Motor neuron (in vitro differentiated cells): Measurements from ENCODE around the gene LRMDA. TPM values are rescaled to one million over a fixed set of nuclear protein-coding genes. Genes with fewer than 3 reads are reported as not detected.

Experiments used
- ATAC-seq, 8 experiments: fragments of 200-7000 bp; cut with Tn5 transposase; replicated peaks in 6 of 8; 2 replicates each; pipeline ENCODE4 v1.8.0; 2021; ENCODE audit warnings: mild to moderate bottlenecking in 8 of 8, moderate library complexity in 8 of 8
- H3K27ac ChIP-seq, 2 donors: fragments of 250-450 bp; sonication (Bioruptor Pico); 2 replicates each; pipeline ENCODE4 v1.9.0; 2021; ENCODE audit warnings: antibody characterized with exemption in 2 of 2, mild to moderate bottlenecking in 2 of 2, moderate library complexity in 1 of 2
- H3K4me1 ChIP-seq, 2 donors: fragments of 250-450 bp; sonication (Bioruptor Pico); replicated peaks in 1 of 2; 2 replicates each; pipeline ENCODE4 v1.6.1; 2021; ENCODE audit warnings: antibody characterized with exemption in 2 of 2, mild to moderate bottlenecking in 2 of 2, moderate library complexity in 1 of 2
- H3K4me3 ChIP-seq, 5 donors: fragments of 250-450 bp; sonication (Bioruptor Pico); 2 replicates each; pipeline ENCODE4 v1.9.0; 2021; ENCODE audit warnings: antibody characterized with exemption in 5 of 5, mild to moderate bottlenecking in 5 of 5, moderate library complexity in 4 of 5
- WGBS, 10 experiments: fragments of 450-650 bp; shearing (Covaris generic); methylation state at CpG; one replicate each; pipeline ENCODE4 v1.0.0; 2022; 5-methylcytosine and 5-hydroxymethylcytosine counted together
- in situ Hi-C, 9 experiments: fragments of 400-800 bp; cut with MboI; loops; one replicate each; pipeline ENCODE4 v1.15.0; 2021; ENCODE audit warnings: low sequenced_read_pairs in 9 of 9, low pct_unique_long_range_greater_than_20kb in 2 of 9; ENCODE audit not compliant: unreplicated experiment in 9 of 9
- total RNA-seq, 8 experiments: library from RNA; unstranded; fragments of 300-600 nt; gene quantifications; 2 replicates each; pipeline versions ENCODE4 v1.2.3 to v1.2.4, GENCODE V29; 2022

Gene LRMDA
- total RNA-seq, 8 experiments from 2014 or later: 0.85 to 5.4 (median 2.2) TPM; not detected in 1

- 0 to 67% (median 10%) methylated on average over 2 to 7 of the region's 8 CpGs; no CpG with 5 or more reads in 3 of the 10 experiments for WGBS, 10 experiments
- peak; percentile 93 to 99 (median 98) for ATAC-seq
- H3K4me3 ChIP-seq: no peak overlapping the region
- in situ Hi-C loops: loop anchor here in 4 of 9 experiments (10.0 to 25.0 kb wide), 7 partner anchors 216 to 916 kb away; partner anchors contain the start of gene ZNF503 (in 1 of the 4)
- H3K27ac ChIP-seq: no peak overlapping the region
- peaks cover 23 to 33% of the 10 kb centered on the region in 2 donors for H3K4me1 ChIP-seq
These were observed 872.4 kb downstream of the LRMDA start for GRCh38 chr10:76303682-76304316.

GRCh38 chr10:76305930-76306615 lies 874.6 kb downstream of the LRMDA start:
- Histone ChIP-seq H3K4me1 (peaks cover 32 to 52% of the 10 kb centered on the region in 2 donors), H3K4me3 (no peak overlapping the region), H3K27ac (no peak overlapping the region)
- in situ Hi-C loops: loop anchor here in 4 of 9 experiments (10.0 to 25.0 kb wide), 7 partner anchors 219 to 919 kb away; partner anchors contain the start of gene ZNF503 (in 1 of the 4)
- WGBS, 10 experiments: 56 to 67% (median 60%) methylated on average over 1 of the region's 1 CpG; no CpG with 5 or more reads in 7 of the 10 experiments
- ATAC-seq: no peak

GRCh38 chr10:76306856-76307255 lies 875.4 kb downstream of the LRMDA start:
- ATAC-seq: no peak
- H3K27ac ChIP-seq: no peak overlapping the region
- H3K4me1 ChIP-seq: peaks cover 29 to 46% of the 10 kb centered on the region in 2 donors
- no peak overlapping the region for H3K4me3 ChIP-seq
- in situ Hi-C loops: loop anchor here in 4 of 9 experiments (10.0 to 25.0 kb wide), 7 partner anchors 220 to 920 kb away; partner anchors contain the start of gene ZNF503 (in 1 of the 4)

GRCh38 chr10:76309070-76309469 lies 877.6 kb downstream of the LRMDA start:
- 16 to 100% (median 33%) methylated on average over 1 to 7 of the region's 7 CpGs for WGBS, 10 experiments
- H3K27ac ChIP-seq: no peak overlapping the region
- peak in 2 of 8 experiments; percentile 41 to 47 for ATAC-seq
- peaks cover 12 to 29% of the 10 kb centered on the region in 2 donors for H3K4me1 ChIP-seq
- in situ Hi-C loops: loop anchor here in 4 of 9 experiments (10.0 to 25.0 kb wide), 7 partner anchors 222 to 922 kb away; partner anchors contain the start of gene ZNF503 (in 1 of the 4)
- no peak overlapping the region for H3K4me3 ChIP-seq

GRCh38 chr10:76309741-76310587 lies 878.5 kb downstream of the LRMDA start:
- no peak overlapping the region for H3K27ac ChIP-seq
- 58 to 92% (median 73%) methylated on average over 1 to 7 of the region's 7 CpGs for WGBS, 10 experiments

GRCh38 chr10:76310588-76311080 lies 879.2 kb downstream of the LRMDA start:
- Histone ChIP-seq H3K4me1 (peaks cover 12 to 29% of the 10 kb centered on the region in 2 donors), H3K4me3 (no peak overlapping the region), H3K27ac (no peak overlapping the region)
- no peak for ATAC-seq
- in situ Hi-C loops: loop anchor here in 3 of 9 experiments (25.0 kb wide), 6 partner anchors 223 to 923 kb away; partner anchors contain the start of gene ZNF503 (in 1 of the 3)
- 14 to 80% (median 60%) methylated on average over 1 of the region's 1 CpG; no CpG with 5 or more reads in 3 of the 10 experiments for WGBS, 10 experiments

More at GRCh38 chr10:76309741-76310587, 878.5 kb downstream of the LRMDA start:
- Histone ChIP-seq H3K4me3 (no peak overlapping the region), H3K4me1 (peaks cover 12 to 29% of the 10 kb centered on the region in 2 donors)
- in situ Hi-C loops: loop anchor here in 4 of 9 experiments (10.0 to 25.0 kb wide), 7 partner anchors 223 to 923 kb away; partner anchors contain the start of gene ZNF503 (in 1 of the 4)
- ATAC-seq: peak in 3 of 8 experiments; percentile 41 to 53 (median 44)

GRCh38 chr10:76311752-76312636 lies 880.6 kb downstream of the LRMDA start:
- WGBS, 10 experiments: 55 to 100% (median 83%) methylated on average over 1 to 4 of the region's 4 CpGs; no CpG with 5 or more reads in 1 of the 10 experiments
- ATAC-seq: peak in 6 of 8 experiments; percentile 30 to 95 (median 77)
- H3K27ac ChIP-seq: no peak overlapping the region
- in situ Hi-C loops: loop anchor here in 3 of 9 experiments (25.0 kb wide), 6 partner anchors 225 to 925 kb away; partner anchors contain the start of gene ZNF503 (in 1 of the 3)
- H3K4me3 ChIP-seq: no peak overlapping the region
- peaks cover 12 to 29% of the 10 kb centered on the region in 2 donors for H3K4me1 ChIP-seq

- no peak for ATAC-seq
- no peak overlapping the region for H3K4me3 ChIP-seq
These were observed 883.8 kb downstream of the LRMDA start for GRCh38 chr10:76315240-76315639.

GRCh38 chr10:76316234-76316633 lies 884.8 kb downstream of the LRMDA start:
- WGBS, 10 experiments: 60 to 100% (median 96%) methylated on average over 1 to 5 of the region's 12 CpGs; no CpG with 5 or more reads in 6 of the 10 experiments
- in situ Hi-C loops: loop anchor here in 3 of 9 experiments (25.0 kb wide), 6 partner anchors 221 to 929 kb away; partner anchors contain the start of gene ZNF503 (in 1 of the 3)
- Histone ChIP-seq H3K4me1 (peaks cover 0 to 5% of the 10 kb centered on the region in 2 donors), H3K4me3 (no peak overlapping the region), H3K27ac (no peak overlapping the region)
- no peak for ATAC-seq

More at GRCh38 chr10:76315240-76315639, 883.8 kb downstream of the LRMDA start:
- 100% methylated on average over 1 to 2 of the region's 14 CpGs; no CpG with 5 or more reads in 8 of the 10 experiments for WGBS, 10 experiments
- in situ Hi-C loops: loop anchor here in 3 of 9 experiments (25.0 kb wide), 6 partner anchors 222 to 928 kb away; partner anchors contain the start of gene ZNF503 (in 1 of the 3)
- H3K4me1 ChIP-seq: peaks cover 0 to 13% of the 10 kb centered on the region in 2 donors
- no peak overlapping the region for H3K27ac ChIP-seq

GRCh38 chr10:76317078-76317477 lies 885.7 kb downstream of the LRMDA start:
- Histone ChIP-seq H3K4me3 (no peak overlapping the region), H3K27ac (no peak overlapping the region), H3K4me1 (peaks cover 0 to under 1% of the 10 kb centered on the region in 2 donors)
- 67 to 100% (median 85%) methylated on average over 1 to 4 of the region's 4 CpGs for WGBS, 10 experiments
- no peak for ATAC-seq
- in situ Hi-C loops: loop anchor here in 3 of 9 experiments (25.0 kb wide), 6 partner anchors 220 to 930 kb away; partner anchors contain the start of gene ZNF503 (in 1 of the 3)

- Histone ChIP-seq H3K4me1 (no peaks in the 10 kb centered on the region), H3K27ac (no peak overlapping the region), H3K4me3 (no peak overlapping the region)
- ATAC-seq: no peak
- in situ Hi-C loops: loop anchor here in 3 of 9 experiments (25.0 kb wide), 6 partner anchors 219 to 931 kb away; partner anchors contain the start of gene ZNF503 (in 1 of the 3)
- 0 to 92% (median 63%) methylated on average over 1 to 2 of the region's 2 CpGs; no CpG with 5 or more reads in 2 of the 10 experiments for WGBS, 10 experiments
These were observed 886.8 kb downstream of the LRMDA start for GRCh38 chr10:76318211-76318610.
